Stomach (tissue), 9 donors: ENCODE results near the gene NEK6. TPM values are rescaled to one million over a fixed set of nuclear protein-coding genes. Genes with fewer than 3 reads are reported as not detected.

Experiments used
- DNase-seq, 2 donors: peaks; one replicate each; pipeline versions ENCODE4 v3.0.0 to v3.0.0-alpha.2; 2013 to 2019
- H3K27ac ChIP-seq, 5 donors: fragments of 200-600 bp in 4 of 5; sonication (generic) in 4 of 5; one replicate each; pipeline ENCODE4 v1.5.1; 2013 to 2019; ENCODE audit warnings: mild to moderate bottlenecking in 1 of 5, moderate library complexity in 1 of 5
- H3K27me3 ChIP-seq, 3 donors: fragments of 200-600 bp; sonication (generic); one replicate each; pipeline ENCODE4 v1.5.1; 2017 to 2019; ENCODE audit warnings: mixed run types in 1 of 3
- H3K36me3 ChIP-seq, 4 donors: fragments of 200-600 bp; sonication (generic); 1 replicate in 3 of 4; 2 replicates in 1 of 4; pipeline ENCODE4 v1.5.1; 2016 to 2019
- H3K4me1 ChIP-seq, 4 donors: fragments of 200-600 bp; sonication (generic); one replicate each; pipeline ENCODE4 v1.5.1; 2016 to 2019
- H3K4me3 ChIP-seq, 4 donors: fragments of 200-600 bp; sonication (generic) in 3 of 4; one replicate each; pipeline ENCODE4 v1.5.1; 2016 to 2019; ENCODE audit warnings: mild to moderate bottlenecking in 1 of 4
- H3K9me3 ChIP-seq, 4 donors: fragments of 200-600 bp; sonication (generic); one replicate each; pipeline ENCODE4 v1.5.1; 2016 to 2019
- EP300 ChIP-seq: sonication (generic); formaldehyde crosslinking; IDR thresholded peaks from one replicate; pipeline ENCODE4 v1.6.1; 2017; ENCODE audit warnings: antibody characterized with exemption
- POLR2A ChIP-seq, 4 donors: fragments of 450-650 bp; IDR thresholded peaks; one replicate each; pipeline ENCODE4 v1.6.1; 2016; ENCODE audit warnings: antibody characterized with exemption in 4 of 4, control low read depth in 2 of 4, mild to moderate bottlenecking in 1 of 4, moderate library complexity in 1 of 4
- POLR2AphosphoS5 ChIP-seq, 3 donors: sonication (generic); formaldehyde crosslinking; IDR thresholded peaks; one replicate each; pipeline ENCODE4 v1.6.1; 2016; ENCODE audit warnings: antibody characterized with exemption in 3 of 3
- WGBS, 5 donors: extraction: QIAGEN DNeasy Blood & Tissue Kit in 3 of 5; methylation state at CpG; one replicate each; pipeline versions ENCODE4 v1.1.5 to v1.1.7; 2013 to 2018; 5-methylcytosine and 5-hydroxymethylcytosine counted together
- intact Hi-C: fragments of 100-400 bp; cut with DNase I; formaldehyde crosslinking; loops from one replicate; pipeline ENCODE4 v1.15.1; 2023; ENCODE audit warnings: low total_unique reads
- polyA plus RNA-seq, 3 donors: library from polyadenylated mRNA; stranded (reverse); fragments of 200-250 nt; gene quantifications; one replicate each; pipeline ENCODE4 v1.2.3, GENCODE V29; 2013
- total RNA-seq, 5 donors: library from RNA; depleted of rRNA; stranded (reverse); fragments of >200 nt; gene quantifications; one replicate each; pipeline versions ENCODE4 v1.1.0 to v1.2.3, GENCODE V29; 2014 to 2016
- TF ChIP-seq, protein P1 (sequence below), 7 experiments: fragments of 450-650 bp in 4 of 7; fragments of 200-600 bp in 3 of 7; sonication (generic) in 3 of 7; IDR thresholded peaks; one replicate each; pipeline ENCODE4 v1.5.1; 2016 to 2019; ENCODE audit warnings: antibody characterized with exemption in 7 of 7, control low read depth in 2 of 7, mild to moderate bottlenecking in 1 of 7
- donor health status: healthy with polysubstance abuse.
- donor health status: Bipolar disorder and iron deficiency.
- donor health status: healthy.

Gene NEK6
- total and polyA plus RNA-seq, 8 donors: 6.0 to 76.8 (median 25.9) TPM

DNA sequence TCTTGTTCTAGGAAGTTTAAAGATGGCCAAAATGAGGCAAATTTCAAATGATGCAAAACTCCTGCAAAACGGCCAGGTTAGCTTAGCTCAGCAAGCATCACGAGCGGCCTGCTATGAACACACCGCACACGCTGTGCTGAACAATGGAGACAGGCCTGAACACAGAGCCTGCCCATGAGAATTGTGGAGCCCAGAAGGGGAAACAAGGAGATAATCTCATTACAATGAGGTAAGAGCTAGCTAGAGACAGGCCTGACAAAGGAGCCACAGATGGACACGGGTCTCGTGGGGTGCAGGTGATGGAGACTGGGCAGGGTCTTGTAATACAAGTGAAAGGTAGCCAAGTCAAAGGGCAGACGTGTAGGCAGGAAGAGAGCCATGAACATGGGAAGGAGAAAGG is 107.3 kb downstream of the NEK6 start:
- H3K36me3 ChIP-seq: peaks cover 0 to 25% (median 16%) of the 10 kb centered on the region in 4 donors
- H3K4me1 ChIP-seq: peaks cover 0 to 27% (median 9%) of the 10 kb centered on the region in 4 donors
- TF ChIP-seq POLR2AphosphoS5 (IDR thresholded peaks at IDR 0.05) (no peak), EP300 (no peak), POLR2A (IDR thresholded peaks at IDR 0.05) (no peak)
- TF ChIP-seq, protein P1, sequence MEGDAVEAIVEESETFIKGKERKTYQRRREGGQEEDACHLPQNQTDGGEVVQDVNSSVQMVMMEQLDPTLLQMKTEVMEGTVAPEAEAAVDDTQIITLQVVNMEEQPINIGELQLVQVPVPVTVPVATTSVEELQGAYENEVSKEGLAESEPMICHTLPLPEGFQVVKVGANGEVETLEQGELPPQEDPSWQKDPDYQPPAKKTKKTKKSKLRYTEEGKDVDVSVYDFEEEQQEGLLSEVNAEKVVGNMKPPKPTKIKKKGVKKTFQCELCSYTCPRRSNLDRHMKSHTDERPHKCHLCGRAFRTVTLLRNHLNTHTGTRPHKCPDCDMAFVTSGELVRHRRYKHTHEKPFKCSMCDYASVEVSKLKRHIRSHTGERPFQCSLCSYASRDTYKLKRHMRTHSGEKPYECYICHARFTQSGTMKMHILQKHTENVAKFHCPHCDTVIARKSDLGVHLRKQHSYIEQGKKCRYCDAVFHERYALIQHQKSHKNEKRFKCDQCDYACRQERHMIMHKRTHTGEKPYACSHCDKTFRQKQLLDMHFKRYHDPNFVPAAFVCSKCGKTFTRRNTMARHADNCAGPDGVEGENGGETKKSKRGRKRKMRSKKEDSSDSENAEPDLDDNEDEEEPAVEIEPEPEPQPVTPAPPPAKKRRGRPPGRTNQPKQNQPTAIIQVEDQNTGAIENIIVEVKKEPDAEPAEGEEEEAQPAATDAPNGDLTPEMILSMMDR (IDR thresholded peaks at IDR 0.05): no peak
- no peak overlapping the region for H3K4me3 ChIP-seq
- WGBS, 5 donors: 79 to 83% (median 79%) methylated on average over 8 of the region's 8 CpGs
- H3K27me3 ChIP-seq: no peaks in the 10 kb centered on the region
- intact Hi-C loops: no loop called here
- no peaks in the 10 kb centered on the region for H3K9me3 ChIP-seq
- DNase-seq: no peak
- H3K27ac ChIP-seq: no peak overlapping the region

DNA sequence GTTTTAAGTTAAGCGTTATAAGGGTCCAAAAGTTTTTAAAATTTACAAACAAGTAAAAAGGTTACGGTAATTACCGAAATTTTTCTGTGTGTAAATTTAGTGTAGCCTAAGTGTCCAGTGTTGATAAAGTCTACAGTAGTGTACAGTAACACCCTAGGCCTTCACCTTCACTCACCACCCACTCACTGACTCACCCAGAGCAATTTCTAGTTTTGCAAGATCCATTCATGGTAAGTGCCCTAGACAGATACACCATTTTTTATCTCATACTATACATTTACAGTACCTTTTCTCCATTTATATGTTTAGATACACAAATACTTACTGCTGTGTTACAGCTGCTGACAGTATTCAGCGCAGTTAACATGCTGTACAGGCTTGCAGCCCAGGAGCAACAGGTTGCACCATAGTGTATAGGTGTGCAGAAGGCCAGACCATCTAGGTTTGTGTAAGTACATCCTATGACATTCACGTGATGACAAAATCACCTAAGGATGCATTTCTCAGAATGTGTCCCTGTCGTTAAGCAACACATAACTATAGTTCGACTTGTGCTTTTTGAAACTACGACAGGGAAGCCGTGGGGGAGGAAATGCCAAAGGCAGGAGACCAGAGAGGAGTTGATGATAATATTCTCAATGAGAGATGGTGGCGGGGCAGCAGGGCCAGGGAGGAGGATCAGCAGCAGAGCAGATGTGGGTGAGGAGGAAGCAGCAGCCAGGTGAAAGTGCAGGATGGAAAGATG is 108.9 kb downstream of the NEK6 start:
- no peak overlapping the region for H3K27ac ChIP-seq
- no peaks in the 10 kb centered on the region for H3K9me3 ChIP-seq
- H3K36me3 ChIP-seq: peaks cover 0 to 25% (median 14%) of the 10 kb centered on the region in 4 donors
- TF ChIP-seq, protein P1 (IDR thresholded peaks at IDR 0.05): no peak
- TF ChIP-seq POLR2A (IDR thresholded peaks at IDR 0.05) (no peak), EP300 (no peak)
- H3K4me1 ChIP-seq: peaks cover 0 to 32% (median 9%) of the 10 kb centered on the region in 4 donors
- intact Hi-C loops: no loop called here
- WGBS, 5 donors: 88 to 93% (median 90%) methylated on average over 10 of the region's 10 CpGs
- H3K4me3 ChIP-seq: no peak overlapping the region
- DNase-seq: no peak
- H3K27me3 ChIP-seq: no peaks in the 10 kb centered on the region

DNA sequence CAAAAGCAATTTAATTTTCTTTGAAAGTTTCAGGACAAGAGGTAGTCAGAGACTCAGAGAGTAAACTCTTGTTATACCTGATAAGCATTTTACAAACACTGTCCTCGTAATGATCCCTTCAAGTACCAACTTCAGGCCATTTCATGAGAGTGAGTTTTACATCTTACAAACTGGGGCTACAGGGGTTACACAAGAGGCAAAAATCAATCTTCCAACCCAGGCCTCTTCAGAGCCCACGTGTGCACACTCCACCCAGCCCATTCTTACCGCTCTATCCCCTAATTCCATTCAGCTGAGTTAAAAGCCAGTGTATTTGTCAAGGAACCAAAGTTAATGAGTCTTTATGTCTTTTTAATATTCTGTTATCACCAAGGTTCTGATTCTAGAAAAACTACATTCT is 110.9 kb downstream of the NEK6 start:
- 69 to 78% (median 71%) methylated on average over 3 of the region's 3 CpGs for WGBS, 5 donors
- intact Hi-C loops: no loop called here
- no peak for TF ChIP-seq EP300
- TF ChIP-seq, protein P1 (IDR thresholded peaks at IDR 0.05): no peak
- no peak for TF ChIP-seq POLR2AphosphoS5 (IDR thresholded peaks at IDR 0.05)
- TF ChIP-seq POLR2A (IDR thresholded peaks at IDR 0.05): no peak
- Histone ChIP-seq H3K36me3 (peaks cover 0 to 21% (median 12%) of the 10 kb centered on the region in 4 donors), H3K4me3 (no peak overlapping the region), H3K27me3 (no peaks in the 10 kb centered on the region), H3K27ac (no peak overlapping the region), H3K4me1 (peaks cover 0 to 36% (median 9%) of the 10 kb centered on the region in 4 donors), H3K9me3 (no peaks in the 10 kb centered on the region)
- no peak for DNase-seq

DNA sequence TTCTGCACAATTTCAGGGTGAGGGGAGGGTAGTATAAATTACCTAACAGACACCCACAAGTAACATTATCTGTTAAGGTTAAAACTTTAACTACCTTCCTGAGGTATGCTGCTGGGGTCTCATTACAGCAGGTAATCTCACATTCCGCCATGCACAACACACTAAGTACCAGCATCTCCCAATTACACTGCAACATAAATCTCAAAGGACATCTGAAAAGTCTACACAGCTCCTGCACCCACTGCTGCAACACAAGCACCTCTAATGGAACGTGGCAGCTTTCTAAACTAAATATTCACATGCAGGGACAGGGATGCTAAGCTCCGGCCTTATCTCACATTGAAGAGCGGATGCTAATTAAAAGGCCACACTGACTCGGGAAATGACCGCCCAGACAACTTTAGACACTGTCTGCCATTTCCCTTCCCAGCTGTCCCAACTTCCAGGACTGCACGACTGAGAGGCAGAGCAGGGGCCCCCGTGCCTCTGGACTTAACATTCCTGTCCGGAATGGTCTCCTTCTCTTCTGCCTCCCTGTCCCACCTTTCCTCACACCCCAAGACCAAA is 111.6 kb downstream of the NEK6 start:
- H3K36me3 ChIP-seq: peaks cover 0 to 15% (median 10%) of the 10 kb centered on the region in 4 donors
- intact Hi-C loops: no loop called here
- WGBS, 5 donors: 86 to 88% (median 86%) methylated on average over 9 of the region's 9 CpGs
- H3K9me3 ChIP-seq: no peaks in the 10 kb centered on the region
- no peak for DNase-seq
- TF ChIP-seq POLR2A (IDR thresholded peaks at IDR 0.05) (no peak), EP300 (no peak), POLR2AphosphoS5 (IDR thresholded peaks at IDR 0.05) (no peak)
- TF ChIP-seq, protein P1 (IDR thresholded peaks at IDR 0.05): no peak
- no peak overlapping the region for H3K4me3 ChIP-seq
- H3K27ac ChIP-seq: no peak overlapping the region
- H3K27me3 ChIP-seq: no peaks in the 10 kb centered on the region
- peaks cover 0 to 36% (median 9%) of the 10 kb centered on the region in 4 donors for H3K4me1 ChIP-seq
